Testis (tissue), 2 donors: Measurements from ENCODE around the gene DBN1.

Experiments
- CTCF ChIP-seq, 3 experiments: fragments of 450-650 bp in 2 of 3; fragments of 200-600 bp in 1 of 3; sonication (generic) in 1 of 3; IDR thresholded peaks; one replicate each; pipeline ENCODE4 v1.5.1; 2016 to 2019; ENCODE audit warnings: antibody characterized with exemption in 3 of 3, mild to moderate bottlenecking in 2 of 3, moderate library complexity in 1 of 3
- POLR2A ChIP-seq: fragments of 450-650 bp; IDR thresholded peaks from one replicate; pipeline ENCODE4 v1.6.1; 2017; ENCODE audit warnings: antibody characterized with exemption, mild to moderate bottlenecking, moderate library complexity

GRCh38 chr5:177468685-177469628 lies 4.5 kb downstream of the DBN1 start:
- TF ChIP-seq POLR2A (no peak), CTCF (IDR thresholded peaks at IDR 0.05) (no peak)
